GM12865 (cell line): ENCODE measurements around the gene GZMA.
"Not testable (repeated sequence)": the region's sequence is repeated elsewhere in the genome, so short reads cannot be mapped to it uniquely, and the experiment has no call there.

Source experiments
- DNase-seq: peaks from one replicate; pipeline ENCODE4 v3.0.0; 2010; ENCODE audit warnings: low read depth
- H3K4me3 ChIP-seq: 2 replicates; pipeline ENCODE4 v1.5.1; 2011; ENCODE audit warnings: mild to moderate bottlenecking, low read depth, low read length, control low read depth
- CTCF ChIP-seq: IDR thresholded peaks from 2 replicates; pipeline ENCODE4 v1.5.1; 2011; ENCODE audit warnings: low read length, control low read depth, low read depth, inconsistent platforms; ENCODE audit not compliant: insufficient read depth; ENCODE audit errors: missing control alignments

The GZMA gene

GRCh38 chr5:55096861-55097260, 5.6 kb upstream of the GZMA start:
- TF ChIP-seq CTCF: no peak

GRCh38 chr5:55101148-55101547, 1.3 kb upstream of the GZMA start:
- not testable (repeated sequence) for H3K4me3 ChIP-seq, DNase-seq

More at GRCh38 chr5:55096861-55097260, 5.6 kb upstream of the GZMA start:
- no peak overlapping the region for H3K4me3 ChIP-seq
- DNase-seq: no peak

GRCh38 chr5:55101556-55102276, 730 bp upstream of the GZMA start:
- no peak for TF ChIP-seq CTCF
- no peak for DNase-seq
- H3K4me3 ChIP-seq: no peak overlapping the region

- no peak for TF ChIP-seq CTCF
- DNase-seq: no peak
- H3K4me3 ChIP-seq: no peak overlapping the region
Observed at GRCh38 chr5:55104036-55104772, 1.8 kb downstream of the GZMA start.

- DNase-seq: no peak
- H3K4me3 ChIP-seq: no peak overlapping the region
- no peak for TF ChIP-seq CTCF
Observed at GRCh38 chr5:55104946-55105701, 2.7 kb downstream of the GZMA start.

GRCh38 chr5:55105976-55106375, 3.5 kb downstream of the GZMA start:
- not testable (repeated sequence) for H3K4me3 ChIP-seq

DNA sequence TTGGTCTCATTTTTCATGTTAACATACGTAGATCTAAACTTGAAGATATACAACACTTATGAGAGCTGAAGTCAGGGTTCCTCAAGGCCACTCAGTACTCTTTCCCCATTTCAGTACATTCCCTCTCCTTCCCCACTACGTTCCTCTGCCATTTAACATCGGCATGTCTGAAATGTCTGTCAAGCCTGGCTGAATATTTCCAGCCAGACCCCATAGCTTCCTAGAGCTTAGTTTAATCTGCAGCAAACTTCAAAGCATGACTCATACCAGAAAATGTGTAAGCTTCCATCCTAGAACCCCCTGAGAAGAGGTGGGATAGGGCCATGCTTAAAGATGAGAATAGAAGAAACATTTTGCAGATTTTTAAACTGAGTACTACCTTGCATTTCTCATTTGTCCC, 6.2 kb downstream of the GZMA start:
- TF ChIP-seq CTCF: no peak
- no peak overlapping the region for H3K4me3 ChIP-seq
- no peak for DNase-seq

More at GRCh38 chr5:55105976-55106375, 3.5 kb downstream of the GZMA start:
- not testable (repeated sequence) for DNase-seq

GRCh38 chr5:55110217-55110616, 7.8 kb downstream of the GZMA start:
- H3K4me3 ChIP-seq: no peak overlapping the region
- TF ChIP-seq CTCF: no peak
- no peak for DNase-seq
